ENCODE results near the gene KRT10.

The KRT10 gene

GRCh38 chr17:40866838-40867237, 44.4 kb upstream of the KRT10 start, which contains the start of gene KRT12:
TSS of gene KRT12 (minus strand) at chr17:40867223. CDS start at chr17:40867186, 37 bp downstream.
- Histone ChIP-seq H3K4me1 (ENCODE audit: insufficient read depth, low read length) (no peaks in the 10 kb centered on the region), H3K27me3 (ENCODE audit: insufficient read depth, low read length, poor library complexity) (peaks cover 18% of the 10 kb centered on the region), H3K79me2 (ENCODE audit: insufficient read depth, low read length) (no peaks in the 10 kb centered on the region), H2AFZ (ENCODE audit: low read depth, low read length) (no peak within 1 kb of the TSS), H3K4me2 (ENCODE audit: insufficient read depth, low read length) (no peak within 1 kb of the TSS), H3K4me3 (ENCODE audit: low read depth in 1 of 2, low read length in 2 of 2) (no peak within 1 kb of the TSS), H3K27ac (ENCODE audit: low read length) (no peak within 1 kb of the TSS), H3K9ac (ENCODE audit: low read depth, low read length) (no peak within 1 kb of the TSS), H3K36me3 (ENCODE audit: insufficient read depth, low read length) (no peaks in the 10 kb centered on the region), H4K20me1 (ENCODE audit: insufficient read depth, low read length) (no peaks in the 10 kb centered on the region), H3K9me3 (ENCODE audit: insufficient read depth, low read length, severe bottlenecking) (no peaks in the 10 kb centered on the region)
- ATAC-seq (ENCODE audit: insufficient read depth, low read depth) (no peak), DNase-seq (no peak)
- TF ChIP-seq CTCF (IDR thresholded peaks at IDR 0.05; ENCODE audit: borderline replicate concordance, extremely low read depth, low read length, poor library complexity, severe bottlenecking) (no peak), EZH2 (IDR thresholded peaks at IDR 0.05; ENCODE audit: borderline replicate concordance, low read depth, low read length, severe bottlenecking) (no peak)

GRCh38 chr17:40864661-40865390, 42.4 kb upstream of the KRT10 start:
- H3K27ac ChIP-seq (ENCODE audit: low read length), result no peak overlapping the region
- ATAC-seq (ENCODE audit: insufficient read depth, low read depth), result no peak
- no peaks in the 10 kb centered on the region for H3K4me1 ChIP-seq (ENCODE audit: insufficient read depth, low read length)
- peaks cover 20% of the 10 kb centered on the region for H3K27me3 ChIP-seq (ENCODE audit: insufficient read depth, low read length, poor library complexity)
- H3K4me2 ChIP-seq (ENCODE audit: insufficient read depth, low read length), result no peak overlapping the region
- H3K4me3 ChIP-seq (ENCODE audit: low read depth in 1 of 2, low read length in 2 of 2), result no peak overlapping the region
- no peak overlapping the region for H2AFZ ChIP-seq (ENCODE audit: low read depth, low read length)
- H3K36me3 ChIP-seq (ENCODE audit: insufficient read depth, low read length), result no peaks in the 10 kb centered on the region
- H4K20me1 ChIP-seq (ENCODE audit: insufficient read depth, low read length), result no peaks in the 10 kb centered on the region
- TF ChIP-seq CTCF (IDR thresholded peaks at IDR 0.05; ENCODE audit: borderline replicate concordance, extremely low read depth, low read length, poor library complexity, severe bottlenecking) (no peak), EZH2 (IDR thresholded peaks at IDR 0.05; ENCODE audit: borderline replicate concordance, low read depth, low read length, severe bottlenecking) (no peak)
- no peaks in the 10 kb centered on the region for H3K79me2 ChIP-seq (ENCODE audit: insufficient read depth, low read length)
- no peaks in the 10 kb centered on the region for H3K9me3 ChIP-seq (ENCODE audit: insufficient read depth, low read length, severe bottlenecking)
- no peak overlapping the region for H3K9ac ChIP-seq (ENCODE audit: low read depth, low read length)
- DNase-seq, result no peak

GRCh38 chr17:40862985-40863733, 40.7 kb upstream of the KRT10 start:
- H2AFZ ChIP-seq (ENCODE audit: low read depth, low read length), result no peak overlapping the region
- no peak overlapping the region for H3K4me3 ChIP-seq (ENCODE audit: low read depth in 1 of 2, low read length in 2 of 2)
- H3K27ac ChIP-seq (ENCODE audit: low read length), result no peak overlapping the region
- H3K9me3 ChIP-seq (ENCODE audit: insufficient read depth, low read length, severe bottlenecking), result no peaks in the 10 kb centered on the region
- ATAC-seq (ENCODE audit: insufficient read depth, low read depth) (no peak), DNase-seq (no peak)
- TF ChIP-seq CTCF (IDR thresholded peaks at IDR 0.05; ENCODE audit: borderline replicate concordance, extremely low read depth, low read length, poor library complexity, severe bottlenecking) (no peak), EZH2 (IDR thresholded peaks at IDR 0.05; ENCODE audit: borderline replicate concordance, low read depth, low read length, severe bottlenecking) (no peak)
- H3K9ac ChIP-seq (ENCODE audit: low read depth, low read length), result no peak overlapping the region
- no peak overlapping the region for H3K4me2 ChIP-seq (ENCODE audit: insufficient read depth, low read length)
- peaks cover 20% of the 10 kb centered on the region for H3K27me3 ChIP-seq (ENCODE audit: insufficient read depth, low read length, poor library complexity)
- H3K36me3 ChIP-seq (ENCODE audit: insufficient read depth, low read length), result no peaks in the 10 kb centered on the region
- H4K20me1 ChIP-seq (ENCODE audit: insufficient read depth, low read length), result no peaks in the 10 kb centered on the region
- no peaks in the 10 kb centered on the region for H3K4me1 ChIP-seq (ENCODE audit: insufficient read depth, low read length)
- H3K79me2 ChIP-seq (ENCODE audit: insufficient read depth, low read length), result no peaks in the 10 kb centered on the region

Data from DND-41 (cell line).